Upper lobe of right lung (tissue), 1 donor: ENCODE results near the gene KDM2B. TPM values are rescaled to one million over a fixed set of nuclear protein-coding genes. Genes with fewer than 3 reads are reported as not detected.

ENCODE experiments used
- ATAC-seq: fragments of 200-7000 bp; cut with Tn5 transposase; one replicate; pipeline ENCODE4 v1.9.1; 2020; ENCODE audit warnings: mild to moderate bottlenecking, moderate library complexity
- DNase-seq: peaks from one replicate; pipeline ENCODE4 v3.0.0-alpha.2; 2020
- H3K27ac ChIP-seq: fragments of 200-600 bp; one replicate; pipeline ENCODE4 v1.8.0; 2022
- H3K27me3 ChIP-seq: fragments of 200-600 bp; one replicate; pipeline ENCODE4 v1.8.0; 2022; ENCODE audit warnings: mild to moderate bottlenecking
- H3K36me3 ChIP-seq: fragments of 200-600 bp; one replicate; pipeline ENCODE4 v1.8.0; 2022
- H3K4me1 ChIP-seq: fragments of 200-600 bp; one replicate; pipeline ENCODE4 v1.8.0; 2022
- H3K4me3 ChIP-seq: fragments of 200-600 bp; one replicate; pipeline ENCODE4 v1.8.0; 2022; ENCODE audit warnings: mild to moderate bottlenecking
- H3K9me3 ChIP-seq: fragments of 200-600 bp; one replicate; pipeline ENCODE4 v1.8.0; 2022
- CTCF ChIP-seq: fragments of 200-600 bp; IDR thresholded peaks from one replicate; pipeline ENCODE4 v1.8.0; 2022; ENCODE audit warnings: antibody characterized with exemption
- intact Hi-C: fragments of 100-400 bp; cut with DNase I; formaldehyde crosslinking; loops from one replicate; pipeline ENCODE4 v1.11.0; 2022
- total RNA-seq: library from RNA; stranded (reverse); fragmentation: NEBNext Ultra II Directional; extraction: Animal tissue kit (Norgen Biotek cat#: 25700); gene quantifications from one replicate; pipeline ENCODE4 v1.2.1, GENCODE V29; 2021
- donor health status: DM: no; HTN: yes; CAD: no; lungs with severe emphysema.

The KDM2B gene
- total RNA-seq, 1 donor from 2014 or later, result 35.4 TPM

GRCh38 chr12:121451961-121452339, 128.9 kb downstream of the KDM2B start:
- intact Hi-C loops, result no loop called here
- peak; percentile 13 for ATAC-seq
- Histone ChIP-seq H3K4me3 (peak overlapping the region; percentile 19), H3K4me1 (peaks cover 6% of the 10 kb centered on the region), H3K27me3 (no peaks in the 10 kb centered on the region), H3K36me3 (peaks cover 4% of the 10 kb centered on the region), H3K27ac (peak overlapping the region; percentile 38), H3K9me3 (no peaks in the 10 kb centered on the region)
- TF ChIP-seq CTCF, result no peak
- DNase-seq, result no peak

GRCh38 chr12:121448771-121449315, 132.0 kb downstream of the KDM2B start:
- TF ChIP-seq CTCF, result no peak
- H3K27me3 ChIP-seq, result no peaks in the 10 kb centered on the region
- no peak for ATAC-seq
- peaks cover 4% of the 10 kb centered on the region for H3K36me3 ChIP-seq
- intact Hi-C loops, result loop anchor here (10.0 kb wide), 1 partner anchor 114 kb away; no protein-coding TSS in a partner anchor
- H3K27ac ChIP-seq, result no peak overlapping the region
- H3K4me1 ChIP-seq, result peaks cover 6% of the 10 kb centered on the region
- no peak overlapping the region for H3K4me3 ChIP-seq
- no peaks in the 10 kb centered on the region for H3K9me3 ChIP-seq
- DNase-seq, result no peak

GRCh38 chr12:121446750-121447149, 134.1 kb downstream of the KDM2B start:
- intact Hi-C loops, result loop anchor here (10.0 kb wide), 1 partner anchor 112 kb away; no protein-coding TSS in a partner anchor
- H3K27me3 ChIP-seq, result no peaks in the 10 kb centered on the region
- peaks cover 12% of the 10 kb centered on the region for H3K36me3 ChIP-seq
- DNase-seq (no peak), ATAC-seq (no peak)
- H3K9me3 ChIP-seq, result no peaks in the 10 kb centered on the region
- no peak overlapping the region for H3K4me3 ChIP-seq
- H3K4me1 ChIP-seq, result no peaks in the 10 kb centered on the region
- H3K27ac ChIP-seq, result no peak overlapping the region
- TF ChIP-seq CTCF, result no peak

- H3K4me3 ChIP-seq, result no peak overlapping the region
- no peak for DNase-seq
- H3K9me3 ChIP-seq, result no peaks in the 10 kb centered on the region
- intact Hi-C loops, result loop anchor here (10.0 kb wide), 1 partner anchor 110 kb away; no protein-coding TSS in a partner anchor
- H3K4me1 ChIP-seq, result no peaks in the 10 kb centered on the region
- no peak overlapping the region for H3K27ac ChIP-seq
- TF ChIP-seq CTCF, result no peak
- H3K36me3 ChIP-seq, result peaks cover 32% of the 10 kb centered on the region
- no peak for ATAC-seq
- H3K27me3 ChIP-seq, result no peaks in the 10 kb centered on the region
Measured at GRCh38 chr12:121444842-121445202, 136.0 kb downstream of the KDM2B start.

GRCh38 chr12:121443911-121444841, 136.6 kb downstream of the KDM2B start:
- no peak for TF ChIP-seq CTCF
- Histone ChIP-seq H3K4me3 (no peak overlapping the region), H3K36me3 (peaks cover 38% of the 10 kb centered on the region), H3K9me3 (no peaks in the 10 kb centered on the region), H3K4me1 (no peaks in the 10 kb centered on the region), H3K27ac (no peak overlapping the region), H3K27me3 (no peaks in the 10 kb centered on the region)
- DNase-seq (no peak), ATAC-seq (no peak)
- intact Hi-C loops, result loop anchor here (10.0 kb wide), 1 partner anchor 109 kb away; no protein-coding TSS in a partner anchor
